Epithelial cell of proximal tubule (primary cell): Measurements from ENCODE around the gene BORA. TPM values are rescaled to one million over a fixed set of nuclear protein-coding genes. Genes with fewer than 3 reads are reported as not detected.

Experiments
- DNase-seq: peaks from one replicate; pipeline ENCODE4 v3.0.0-alpha.2; 2011; ENCODE audit warnings: low read depth
- H3K4me3 ChIP-seq: 2 replicates; pipeline ENCODE4 v1.5.1; 2011; ENCODE audit warnings: low read depth, mild to moderate bottlenecking, low read length
- CTCF ChIP-seq: conservative IDR thresholded peaks from 2 replicates; pipeline ENCODE4 v1.5.1; 2012; ENCODE audit warnings: low read depth, mild to moderate bottlenecking, low read length
- total RNA-seq: library from RNA; depleted of rRNA; stranded (reverse); fragments of >200 nt; gene quantifications from 2 replicates; pipeline ENCODE4 v1.2.3, GENCODE V29; 2015

BORA gene
- total RNA-seq, 1 donor from 2014 or later = 9.8 TPM

- no peak overlapping the region for H3K4me3 ChIP-seq
- no peak for TF ChIP-seq CTCF
- DNase-seq = no peak
Observed at GRCh38 chr13:72788831-72789230, 61.1 kb downstream of the BORA start.

- TF ChIP-seq CTCF = no peak
- no peak overlapping the region for H3K4me3 ChIP-seq
- DNase-seq = no peak
Observed at GRCh38 chr13:72792640-72793039, 64.9 kb downstream of the BORA start.

GRCh38 chr13:72798817-72799216, 71.1 kb downstream of the BORA start:
- no peak for DNase-seq
- no peak overlapping the region for H3K4me3 ChIP-seq
- TF ChIP-seq CTCF = no peak

- no peak overlapping the region for H3K4me3 ChIP-seq
- TF ChIP-seq CTCF = no peak
- no peak for DNase-seq
Observed at GRCh38 chr13:72804301-72804700, 76.6 kb downstream of the BORA start.

Other genes with a start within 250 kb of the BORA start
- gene MZT1, start 294 bp upstream of the BORA start, total RNA-seq = 22.5 and 42.1 TPM in 2 replicates
- 27.4 and 28.8 TPM in 2 replicates for gene DIS3, start 54.0 kb downstream of the BORA start, total RNA-seq
- 13.1 and 17.4 TPM in 2 replicates for gene PIBF1, start 54.2 kb downstream of the BORA start, total RNA-seq